Ovary (tissue), 9 donors: ENCODE results near the gene CIROP. TPM values are rescaled to one million over a fixed set of nuclear protein-coding genes. Genes with fewer than 3 reads are reported as not detected.

Experiments used
- DNase-seq, 5 donors: peaks; one replicate each; pipeline ENCODE4 v3.0.0-alpha.2; 2019 to 2020
- H3K27ac ChIP-seq, 2 donors: fragments of 200-600 bp; one replicate each; pipeline versions ENCODE4 v1.5.1 to v1.8.0; 2019 to 2022
- H3K27me3 ChIP-seq: fragments of 200-600 bp; one replicate; pipeline ENCODE4 v1.8.0; 2022
- H3K36me3 ChIP-seq: fragments of 200-600 bp; sonication (generic); one replicate; pipeline ENCODE4 v1.5.1; 2019
- H3K4me1 ChIP-seq: one replicate; pipeline ENCODE4 v1.8.1; 2013; ENCODE audit warnings: mild to moderate bottlenecking, moderate library complexity; ENCODE audit not compliant: insufficient read depth
- H3K4me3 ChIP-seq: fragments of 200-600 bp; sonication (generic); one replicate; pipeline ENCODE4 v1.5.1; 2017
- H3K9me3 ChIP-seq, 2 donors: fragments of 200-600 bp in 1 of 2; sonication (generic) in 1 of 2; one replicate each; pipeline versions ENCODE4 v1.5.1 to v1.8.1; 2013 to 2019; ENCODE audit warnings: mild to moderate bottlenecking in 1 of 2, moderate library complexity in 1 of 2
- CTCF ChIP-seq, 3 donors: fragments of 450-650 bp in 2 of 3; fragments of 200-600 bp in 1 of 3; IDR thresholded peaks; one replicate each; pipeline versions ENCODE4 v1.5.1 to v1.8.0; 2016 to 2022; ENCODE audit warnings: antibody characterized with exemption in 3 of 3, mild to moderate bottlenecking in 1 of 3
- EP300 ChIP-seq: sonication (generic); formaldehyde crosslinking; IDR thresholded peaks from one replicate; pipeline ENCODE4 v1.6.1; 2017; ENCODE audit warnings: antibody characterized with exemption
- POLR2A ChIP-seq: fragments of 450-650 bp; IDR thresholded peaks from one replicate; pipeline ENCODE4 v1.6.1; 2017; ENCODE audit warnings: antibody characterized with exemption, mild to moderate bottlenecking, moderate library complexity
- WGBS, 3 donors: extraction: QIAGEN DNeasy Blood & Tissue Kit in 1 of 3; methylation state at CpG; one replicate each; pipeline versions ENCODE4 v1.1.5 to v1.1.7; 2013 to 2017; 5-methylcytosine and 5-hydroxymethylcytosine counted together
- intact Hi-C, 4 donors: fragments of 100-400 bp; cut with DNase I; formaldehyde crosslinking; loops; one replicate each; pipeline versions ENCODE4 v1.11.0 to v1.15.1; 2022 to 2023
- polyA plus RNA-seq, 2 donors: library from polyadenylated mRNA; stranded (reverse); fragments of 200-250 nt in 1 of 2; fragments of 350-450 nt in 1 of 2; fragmentation: Illumina TruSeq in 1 of 2; extraction: RNeasy Lipid Tissue Mini Kit (QIAGEN cat#74804) in 1 of 2; gene quantifications; one replicate each; pipeline ENCODE4 v1.2.3, GENCODE V29; 2013 to 2014
- total RNA-seq, 7 donors: library from RNA; depleted of rRNA in 2 of 7; stranded (reverse); fragments of >200 nt in 2 of 7; fragmentation: NEBNext Ultra II Directional in 3 of 7; extraction: Animal tissue kit (Norgen Biotek cat#: 25700) in 3 of 7; gene quantifications; one replicate each; pipeline versions ENCODE4 v1.1.0 to v1.2.4, GENCODE V29; 2016 to 2023
- donor health status: DM: no; HTN: no; CAD: no; lungs with moderate emphysema.
- donor health status: DM: no; HTN: no; CAD: no.
- donor health status: Bipolar disorder and iron deficiency.
- donor health status: DM: yes; HTN: yes; CAD: no.
- donor health status: DM: no; HTN: no; CAD: no.
- donor health status: DM: yes; HTN: yes; CAD: no.

CIROP gene
- total and polyA plus RNA-seq, 9 donors = not detected

- DNase-seq = peak in 1 of 5 donors; percentile 28
- WGBS, 3 donors = 58 to 74% (median 71%) methylated on average over 4 of the region's 4 CpGs
- H3K27ac ChIP-seq = no peak overlapping the region
- intact Hi-C loops = no loop called here
- no peaks in the 10 kb centered on the region for H3K9me3 ChIP-seq
- TF ChIP-seq POLR2A (no peak), CTCF (IDR thresholded peaks at IDR 0.05) (no peak), EP300 (no peak)
- H3K36me3 ChIP-seq = no peaks in the 10 kb centered on the region
- H3K4me3 ChIP-seq = no peak overlapping the region
- H3K4me1 ChIP-seq = peaks cover 8% of the 10 kb centered on the region
- H3K27me3 ChIP-seq = no peaks in the 10 kb centered on the region
Observed at GRCh38 chr14:23145794-23146350, 41.1 kb upstream of the CIROP start.

- TF ChIP-seq POLR2A (no peak), EP300 (no peak), CTCF (IDR thresholded peaks at IDR 0.05) (no peak)
- 76 to 89% (median 85%) methylated on average over 1 of the region's 1 CpG for WGBS, 3 donors
Observed at GRCh38 chr14:23143911-23144310, 39.1 kb upstream of the CIROP start.

GRCh38 chr14:23142826-23143225 lies 38.0 kb upstream of the CIROP start:
- no peaks in the 10 kb centered on the region for H3K36me3 ChIP-seq
- H3K9me3 ChIP-seq = no peaks in the 10 kb centered on the region
- H3K4me1 ChIP-seq = peaks cover 7% of the 10 kb centered on the region
- DNase-seq = peak in 1 of 5 donors; percentile 15
- TF ChIP-seq CTCF (IDR thresholded peaks at IDR 0.05) = no peak
- TF ChIP-seq EP300 = no peak
- TF ChIP-seq POLR2A = no peak
- WGBS, 3 donors = 89 to 93% (median 89%) methylated on average over 4 of the region's 4 CpGs
- no peaks in the 10 kb centered on the region for H3K27me3 ChIP-seq
- H3K4me3 ChIP-seq = no peak overlapping the region
- no peak overlapping the region for H3K27ac ChIP-seq
- intact Hi-C loops = no loop called here

More at GRCh38 chr14:23143911-23144310, 39.1 kb upstream of the CIROP start:
- Histone ChIP-seq H3K27ac (no peak overlapping the region), H3K4me1 (peaks cover 8% of the 10 kb centered on the region), H3K4me3 (no peak overlapping the region), H3K9me3 (no peaks in the 10 kb centered on the region), H3K36me3 (no peaks in the 10 kb centered on the region), H3K27me3 (no peaks in the 10 kb centered on the region)
- DNase-seq = no peak
- intact Hi-C loops = no loop called here

- Histone ChIP-seq H3K27ac (no peak overlapping the region), H3K4me3 (no peak overlapping the region), H3K36me3 (no peaks in the 10 kb centered on the region), H3K9me3 (no peaks in the 10 kb centered on the region), H3K27me3 (no peaks in the 10 kb centered on the region), H3K4me1 (peaks cover 6% of the 10 kb centered on the region)
- intact Hi-C loops = no loop called here
- TF ChIP-seq POLR2A (no peak), CTCF (IDR thresholded peaks at IDR 0.05) (no peak), EP300 (peak; percentile 53)
- 48 to 52% (median 48%) methylated on average over 7 of the region's 7 CpGs for WGBS, 3 donors
- DNase-seq = peak in 4 of 5 donors; percentile 53 to 81 (median 62)
Observed at GRCh38 chr14:23141706-23142444, 37.1 kb upstream of the CIROP start.
